DMS153 (cell line): ENCODE results near the gene STOML1.
"Not testable (repeated sequence)": the region's sequence is repeated elsewhere in the genome, so short reads cannot be mapped to it uniquely, and the experiment has no call there.

Source experiments
- DNase-seq: peaks from one replicate; lab custom pipeline; 2025; lab: John Stamatoyannopoulos, UW

STOML1 gene

DNA sequence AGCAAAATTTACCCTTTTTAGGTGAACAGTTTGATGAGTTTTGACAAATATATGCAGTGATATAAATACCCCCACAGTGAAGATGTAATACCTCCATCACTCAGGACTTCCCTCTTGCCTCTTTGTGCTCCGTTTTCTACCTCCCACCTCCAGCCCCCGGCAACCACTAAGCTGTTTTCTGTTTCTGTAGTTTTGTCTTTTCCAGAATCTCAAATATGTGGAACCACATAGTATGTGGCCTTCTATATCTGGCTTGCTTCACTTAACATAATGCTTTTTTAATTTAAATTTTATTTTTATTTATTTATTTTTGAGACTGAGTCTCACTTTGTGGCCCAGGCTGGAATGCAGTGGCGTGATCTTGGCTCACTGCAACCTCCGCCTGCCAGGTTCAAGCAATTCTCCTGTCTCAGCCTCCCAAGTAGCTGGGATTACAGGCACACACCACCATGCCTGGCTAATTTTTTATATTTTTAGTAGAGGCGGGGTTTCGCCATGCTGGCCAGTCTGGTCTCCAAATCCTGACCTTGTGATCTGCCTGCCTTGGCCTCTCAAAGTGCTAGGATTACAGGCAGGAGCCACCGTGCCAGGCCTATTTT, 31.5 kb downstream of the STOML1 start:
- DNase-seq, result not testable (repeated sequence)

DNA sequence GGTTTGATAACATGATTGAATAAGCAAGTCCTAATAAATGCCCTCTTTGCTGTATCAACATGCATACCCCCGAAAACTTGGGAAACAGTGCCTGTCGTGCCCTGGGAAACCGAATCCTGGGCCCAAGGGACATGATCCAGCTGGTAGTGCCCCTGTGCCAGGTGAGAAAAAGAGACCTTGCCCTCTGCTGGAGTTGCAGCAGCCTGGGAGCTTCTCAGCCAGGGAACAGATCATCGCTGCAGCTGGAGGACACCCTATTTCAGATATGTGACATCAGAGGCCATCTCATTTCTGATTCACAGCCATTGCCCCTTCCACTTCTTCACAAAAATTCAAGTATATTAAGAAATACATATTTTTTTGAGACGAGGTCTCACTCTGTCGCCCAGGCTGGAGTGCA, 32.3 kb downstream of the STOML1 start:
- no peak for DNase-seq

DNA sequence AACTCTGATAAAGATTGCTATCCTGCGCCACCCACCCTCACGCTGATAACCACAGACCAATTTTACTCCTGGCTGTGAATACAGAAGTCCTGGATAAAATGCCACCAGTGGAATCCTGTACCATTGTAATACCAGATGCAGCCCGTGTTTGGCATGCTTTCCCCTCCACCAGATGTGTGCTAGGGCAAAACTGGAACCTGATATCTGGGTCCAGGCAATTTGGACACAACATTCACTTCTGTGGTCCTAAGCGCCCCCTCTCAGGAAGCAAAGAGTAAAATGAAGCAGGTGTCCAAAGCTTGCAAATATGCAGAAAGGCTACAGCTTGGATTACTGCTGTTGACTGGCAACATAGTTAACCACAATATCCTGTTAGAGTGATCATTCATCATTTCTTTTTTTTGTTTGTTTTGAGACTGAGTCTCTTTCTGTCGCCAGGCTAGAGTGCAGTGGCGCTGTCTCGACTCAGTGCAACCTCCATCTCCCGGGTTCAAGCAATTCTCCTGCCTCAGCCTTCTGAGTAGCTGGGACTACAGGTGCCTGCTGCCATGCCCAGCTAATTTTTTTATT, 33.0 kb downstream of the STOML1 start:
- peak; percentile 31 for DNase-seq

DNA sequence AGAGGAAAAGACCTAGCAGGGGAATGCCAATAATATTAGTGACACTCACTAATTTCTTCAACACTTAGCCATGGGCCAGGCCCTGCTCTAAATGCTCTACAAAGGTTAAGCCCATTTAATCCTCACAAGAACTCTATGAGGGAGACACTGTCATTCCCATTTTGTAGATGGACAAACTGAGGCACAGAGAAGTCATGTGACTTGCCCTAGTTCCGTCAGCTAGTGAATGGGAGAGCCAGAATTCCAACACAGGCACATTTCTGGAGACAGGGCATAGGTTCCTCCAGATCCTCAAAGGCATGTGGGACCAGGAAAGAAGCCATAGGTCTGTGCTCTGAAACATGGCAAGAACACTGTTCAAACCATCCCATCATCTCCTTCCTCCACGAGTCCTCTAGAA, 34.3 kb downstream of the STOML1 start:
- no peak for DNase-seq

DNA sequence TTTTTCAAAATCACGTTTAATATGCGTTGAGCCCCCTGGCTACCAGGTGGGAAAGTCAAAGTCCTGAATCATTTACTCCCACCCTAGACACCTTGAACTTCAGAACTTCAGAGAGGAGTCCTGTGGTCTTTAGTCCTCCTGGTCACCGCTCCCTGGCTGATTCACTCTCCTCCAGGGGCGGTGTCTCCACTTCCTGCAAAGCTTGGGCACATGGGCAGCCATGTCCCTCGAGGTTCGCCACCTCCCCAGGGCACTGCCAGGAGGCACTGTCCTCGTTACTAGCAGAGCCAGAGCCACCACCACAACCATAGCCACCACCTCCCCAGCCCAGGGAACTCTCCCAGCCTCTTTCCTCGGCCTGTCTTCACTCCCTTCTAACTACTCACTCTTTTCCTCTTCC, 34.8 kb downstream of the STOML1 start:
- no peak for DNase-seq

DNA sequence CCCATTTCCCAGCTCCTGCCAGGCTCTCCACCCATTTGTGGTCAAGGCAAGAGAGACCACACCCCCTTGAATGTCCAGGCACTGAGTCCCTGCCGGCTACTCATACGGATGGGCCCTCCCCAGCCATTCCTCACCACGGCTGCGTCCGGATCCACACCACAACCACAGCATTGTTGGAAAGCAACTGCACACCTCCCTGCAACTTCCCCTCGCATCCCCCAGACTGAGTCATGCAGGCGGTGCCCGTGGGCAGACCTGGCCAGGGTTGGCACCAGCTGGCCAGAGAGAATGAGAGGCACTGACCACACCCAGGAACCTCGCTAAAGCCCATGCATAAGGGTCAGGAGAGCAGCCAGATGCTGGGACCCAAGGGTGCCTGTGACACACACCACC, 35.4 kb downstream of the STOML1 start:
- DNase-seq, result no peak

DNA sequence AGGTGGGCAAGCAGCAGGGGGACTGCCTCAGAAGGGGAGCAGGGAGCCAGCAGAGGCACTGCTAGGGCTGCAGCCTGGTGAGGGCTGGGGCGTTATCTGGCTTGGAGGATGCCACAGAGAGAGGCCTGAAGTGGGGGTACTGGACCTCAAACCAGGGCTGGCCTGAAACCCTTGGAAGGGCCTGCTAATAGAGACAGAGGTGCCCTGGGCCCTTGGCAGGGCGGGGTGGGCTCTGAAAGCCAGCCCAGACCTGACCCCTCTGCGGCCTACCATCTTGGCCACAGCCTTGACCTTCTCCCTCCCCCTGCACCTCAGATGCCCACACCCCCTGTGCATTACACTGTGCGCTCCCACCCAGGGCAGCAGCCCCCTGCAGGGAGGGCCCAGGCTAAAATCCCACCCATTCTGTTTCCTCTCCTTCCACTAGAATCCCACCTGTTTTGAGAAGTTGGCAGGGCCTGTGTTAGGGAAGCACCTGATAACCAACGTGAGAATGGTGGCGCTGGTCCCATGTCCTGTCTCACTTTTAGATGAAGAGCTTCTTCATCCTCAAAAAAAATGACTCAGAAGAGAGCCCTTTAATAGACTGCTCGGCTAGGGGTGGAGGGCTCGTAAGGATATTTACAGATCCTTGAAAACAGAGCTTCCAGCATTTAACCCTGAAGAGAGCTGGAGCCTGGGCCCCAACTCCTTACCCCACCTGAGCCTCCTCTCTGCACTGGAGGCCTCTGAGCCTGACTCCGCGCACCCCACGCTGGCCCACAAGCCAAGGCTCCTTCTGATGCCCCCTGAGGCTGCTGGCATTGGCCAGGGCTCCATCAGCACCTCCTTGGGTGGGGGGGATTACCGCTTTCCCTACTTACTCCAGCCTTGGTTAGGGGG, 36.0 kb downstream of the STOML1 start:
- DNase-seq, result no peak

DNA sequence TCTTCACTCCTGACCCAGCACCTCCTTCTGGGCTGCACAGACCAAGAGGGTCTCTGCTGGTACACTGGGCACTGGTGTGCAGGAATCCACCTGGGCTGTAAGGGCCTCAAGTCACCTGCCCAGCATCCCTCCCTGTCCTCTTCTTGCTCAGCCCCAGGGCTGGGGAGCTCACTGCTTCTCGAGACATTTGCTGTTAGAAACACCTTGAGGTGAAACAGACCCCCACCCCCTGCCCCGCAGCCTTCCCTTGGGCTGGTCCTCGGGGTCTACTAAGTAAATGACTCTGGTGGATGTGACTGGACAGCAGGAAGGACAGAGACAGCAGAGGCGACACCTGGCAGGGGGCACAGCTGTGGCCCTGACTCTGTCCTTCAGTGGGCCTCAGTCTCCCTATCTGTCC, 36.8 kb downstream of the STOML1 start:
- DNase-seq, result no peak

DNA sequence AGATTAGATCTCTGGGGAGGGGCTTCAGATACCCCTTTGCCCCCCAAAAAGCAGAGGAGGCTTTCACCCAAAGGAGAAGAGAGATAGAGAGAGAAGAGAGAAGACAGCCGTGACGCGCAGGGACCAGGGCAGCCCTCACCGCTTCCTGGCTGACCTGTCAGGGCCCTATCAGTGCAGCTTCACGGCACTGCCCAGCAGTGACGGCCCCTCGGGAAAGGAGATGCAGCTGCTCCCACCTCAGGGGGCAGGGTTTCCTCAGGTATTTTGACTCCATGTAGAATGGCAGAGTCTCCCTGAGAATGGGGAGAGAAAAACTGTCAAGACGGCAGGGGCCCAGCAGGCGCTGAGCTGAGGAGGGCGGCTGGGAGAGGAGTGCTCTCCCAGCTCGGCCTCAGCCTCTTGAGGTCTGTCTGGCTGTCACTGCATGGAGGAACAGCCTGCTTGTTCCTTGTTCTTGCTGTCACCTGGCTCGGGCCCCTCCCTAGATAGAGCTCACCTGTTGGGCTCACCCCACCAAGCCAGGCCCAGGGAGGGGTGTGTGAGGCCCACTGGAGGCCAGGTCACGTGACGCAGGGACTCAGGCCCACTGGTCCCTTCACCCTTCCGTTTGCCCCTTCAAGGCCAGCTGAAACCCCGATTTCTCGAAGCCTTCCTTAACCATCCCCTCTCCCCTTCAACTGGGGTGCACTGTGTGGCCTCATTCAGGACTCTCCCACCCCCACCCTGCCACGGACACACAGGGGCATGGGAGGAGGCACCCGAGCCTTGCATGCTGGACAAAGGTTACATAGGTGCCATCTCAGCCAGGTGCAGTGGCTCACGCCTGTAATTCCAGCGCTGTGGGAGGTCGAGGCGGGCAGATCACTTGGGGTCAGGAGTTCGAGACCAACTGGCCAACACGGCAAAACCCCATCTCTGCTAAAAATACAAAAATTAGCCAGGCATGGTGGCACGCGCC, 37.6 kb downstream of the STOML1 start:
- DNase-seq, result no peak

DNA sequence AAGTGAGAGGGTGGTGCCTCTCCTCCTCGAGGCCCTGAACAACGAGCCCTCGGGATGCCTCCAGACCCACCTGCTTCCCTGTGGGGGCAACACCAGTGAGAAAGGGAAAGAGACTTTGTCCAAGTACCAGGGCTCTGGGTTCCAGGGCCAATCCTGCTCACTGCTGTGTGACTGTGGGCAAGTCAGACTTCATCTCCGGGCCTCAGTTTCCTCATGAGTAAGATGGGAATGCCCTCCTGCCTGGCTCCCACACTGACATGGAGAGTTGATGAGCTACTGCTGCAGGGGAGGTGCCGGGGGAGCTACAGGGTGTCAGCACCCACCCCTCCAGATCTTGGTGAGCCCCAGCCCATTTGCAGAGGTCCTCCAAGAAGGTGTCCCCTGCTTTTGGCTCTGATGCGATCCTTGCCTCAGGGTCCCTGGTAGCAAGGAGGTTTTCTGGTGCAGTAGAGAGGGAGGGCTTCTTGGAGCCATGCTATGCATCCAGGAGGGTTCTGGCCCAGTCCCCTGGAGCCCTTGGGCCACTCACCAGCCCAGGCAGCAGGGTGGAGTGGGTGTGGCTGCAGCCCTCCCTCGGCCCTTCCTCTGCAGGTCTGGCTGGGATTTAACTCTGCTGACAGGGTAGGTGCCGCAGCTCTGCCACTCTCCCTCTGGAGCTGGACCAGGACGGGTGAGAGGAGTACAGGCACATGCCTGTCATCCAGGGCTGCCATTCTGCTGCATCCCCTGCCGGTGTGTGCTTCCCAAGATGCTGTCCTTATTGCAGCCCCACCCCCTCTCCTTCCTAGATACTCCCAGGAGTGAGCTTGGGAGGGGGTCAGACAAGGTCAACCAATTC, 39.0 kb downstream of the STOML1 start:
- DNase-seq, result no peak

DNA sequence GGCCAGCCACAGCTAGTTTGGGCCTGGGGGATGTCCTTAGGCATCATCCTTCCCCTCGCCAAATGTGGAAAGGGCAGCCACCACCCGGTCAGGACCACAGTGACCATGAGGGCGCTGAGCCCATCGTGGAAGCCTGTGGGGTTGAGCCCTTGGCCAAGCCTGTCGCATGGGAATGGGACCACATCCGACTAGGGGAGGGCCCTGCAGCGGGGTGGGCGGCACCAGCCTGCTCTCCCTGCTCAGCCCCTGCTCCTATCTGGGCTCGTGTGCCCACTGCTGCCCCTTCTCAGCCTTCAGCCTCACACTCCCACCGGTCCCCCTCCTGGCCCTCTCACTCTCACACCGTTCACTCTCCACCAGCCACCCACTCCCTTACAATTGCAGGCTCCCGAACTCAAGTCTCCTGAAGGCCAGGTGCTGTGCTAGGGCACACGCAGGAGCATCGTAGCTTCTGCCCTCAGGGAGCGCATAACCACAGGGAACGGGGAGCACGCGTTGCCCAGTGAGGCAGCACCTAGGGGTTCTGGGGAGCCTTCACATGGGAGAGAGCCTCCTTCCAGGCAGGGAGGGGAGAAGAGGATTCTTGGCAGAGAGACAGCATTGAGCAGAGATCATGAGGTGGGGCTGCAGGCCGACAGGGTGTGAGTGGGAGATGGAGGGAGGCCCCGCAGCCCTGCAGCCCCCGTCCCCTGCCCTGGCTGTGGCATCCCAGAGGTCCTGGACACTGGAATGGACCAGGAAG, 39.8 kb downstream of the STOML1 start:
- no peak for DNase-seq

DNA sequence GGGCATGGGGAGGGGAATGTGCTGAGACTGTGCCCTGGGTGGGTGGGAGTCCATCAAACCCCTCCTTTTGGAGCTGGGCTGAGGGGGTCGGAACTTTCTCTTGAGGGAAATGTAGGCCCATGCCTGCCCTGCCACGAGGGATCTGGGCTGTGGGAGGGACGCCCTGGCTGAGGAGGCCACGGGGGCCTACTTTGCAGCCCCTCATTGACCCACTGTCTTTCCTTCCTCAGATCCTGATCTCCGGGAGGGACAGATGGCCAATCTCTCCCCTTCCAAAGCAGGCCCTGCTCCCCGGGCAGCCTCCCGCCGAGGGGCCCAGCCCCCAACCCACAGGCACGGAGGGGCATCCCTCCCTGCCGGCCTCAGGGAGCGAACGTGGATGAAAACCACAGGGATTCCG, 40.5 kb downstream of the STOML1 start:
- DNase-seq, result no peak

DNA sequence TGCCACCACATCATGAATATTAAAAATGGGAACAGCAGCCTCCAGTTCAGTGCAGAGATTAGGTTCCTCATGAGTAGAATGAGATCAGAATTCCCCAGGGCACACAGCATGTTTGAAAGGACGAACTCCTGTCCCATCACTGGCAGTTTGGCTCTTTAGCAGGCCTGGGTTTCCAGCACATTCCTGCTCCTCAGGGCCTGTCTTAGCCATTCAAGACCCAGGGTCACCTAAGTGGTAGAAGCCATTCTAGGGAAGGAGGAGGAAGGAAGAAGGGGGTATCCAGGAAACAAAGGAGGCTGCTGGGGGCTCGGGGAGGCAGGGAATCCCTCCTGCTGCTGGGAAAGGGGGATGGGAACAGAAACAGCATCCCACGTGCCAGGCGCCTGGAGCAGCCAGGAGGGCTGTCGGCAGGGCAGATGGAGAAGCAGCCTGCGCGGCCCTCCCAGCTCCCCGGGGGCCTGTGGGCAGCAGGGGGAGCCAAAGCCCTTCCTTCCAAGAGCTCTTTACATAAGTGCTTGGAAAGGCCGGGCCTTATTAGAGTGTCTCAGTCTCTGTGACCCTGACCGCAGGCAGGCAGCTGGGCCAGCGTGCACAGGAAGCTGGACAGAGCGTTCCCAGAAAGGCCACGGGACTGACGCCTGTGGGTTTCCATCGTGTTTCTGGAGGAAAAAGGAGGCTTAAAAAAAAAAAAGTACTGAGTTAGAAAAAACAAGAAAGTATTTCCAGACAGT, 41.1 kb downstream of the STOML1 start:
- peak; percentile 55 for DNase-seq

DNA sequence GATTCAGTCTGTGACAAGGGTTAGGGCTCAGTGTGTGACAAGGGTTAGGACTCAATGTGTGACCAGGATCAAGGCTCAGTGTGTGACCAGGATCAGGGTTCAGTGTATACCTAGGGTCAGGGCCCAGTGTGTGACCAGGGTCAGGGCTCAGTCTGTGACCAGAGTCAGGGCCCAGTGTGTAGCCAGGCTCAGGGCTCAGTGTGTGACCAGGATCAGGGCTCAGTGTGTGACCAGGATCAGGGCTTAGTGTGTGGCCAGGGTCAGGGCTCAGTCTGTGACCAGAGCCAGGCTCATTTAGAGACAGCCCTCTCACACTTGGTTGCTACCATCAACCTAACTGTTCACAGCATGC, 41.6 kb downstream of the STOML1 start:
- no peak for DNase-seq

DNA sequence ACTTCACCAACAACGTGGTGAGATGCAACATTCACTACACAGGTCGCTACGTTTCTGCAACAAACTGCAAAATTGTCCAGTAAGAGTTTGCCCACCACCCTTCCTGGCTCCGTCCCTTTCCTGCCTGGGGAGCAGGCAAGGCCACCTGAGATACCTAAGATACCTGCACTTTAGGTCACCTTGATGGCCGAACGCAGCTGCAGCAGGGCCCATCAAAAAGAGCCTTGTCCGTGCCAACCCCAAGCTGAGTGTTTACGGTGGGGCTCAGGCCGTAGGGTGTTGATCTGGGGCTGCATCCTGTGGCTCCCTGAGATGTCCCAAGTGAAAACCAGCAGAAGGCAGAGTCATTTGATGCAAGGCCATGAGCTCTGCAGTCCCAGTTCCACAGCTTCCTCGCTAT, 42.6 kb downstream of the STOML1 start:
- no peak for DNase-seq

DNA sequence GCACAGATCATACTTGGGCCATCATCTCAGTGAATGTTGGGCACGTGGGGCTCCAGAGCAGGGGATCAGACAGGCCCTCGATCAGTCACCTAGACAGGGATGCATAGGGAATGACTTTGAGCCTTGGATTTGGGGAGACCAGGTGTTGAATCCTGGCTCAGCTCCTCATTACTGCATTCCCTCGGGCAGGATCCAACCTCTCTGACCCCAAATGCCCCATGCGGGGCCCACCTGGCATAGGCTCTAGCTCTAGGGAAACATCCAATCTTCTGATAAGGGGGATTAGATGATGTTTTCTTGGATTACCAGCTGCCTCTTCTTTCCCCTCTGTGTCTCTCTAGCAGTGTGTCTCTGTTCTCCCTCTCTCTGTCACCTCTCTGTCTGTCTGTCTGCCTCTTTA, 43.1 kb downstream of the STOML1 start:
- DNase-seq, result no peak

DNA sequence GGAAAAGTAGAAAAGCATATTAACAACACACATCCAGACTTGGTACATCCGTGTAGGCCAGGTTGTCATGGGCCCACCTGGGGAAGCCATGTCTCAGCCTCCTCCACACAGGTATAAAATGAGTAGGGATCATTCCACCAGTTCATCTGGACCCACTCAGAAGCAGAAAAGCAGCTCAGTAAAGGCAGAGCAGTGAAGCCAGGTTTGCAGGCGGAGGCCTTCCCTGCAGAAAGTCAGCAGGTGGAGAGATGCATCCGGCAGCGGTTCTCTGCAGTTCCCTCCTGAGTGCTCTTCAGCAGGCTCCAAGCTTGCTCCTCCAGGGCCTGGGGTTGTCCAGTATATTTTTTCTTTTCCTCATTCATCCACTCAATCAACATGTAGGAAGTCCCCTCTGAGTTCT, 43.7 kb downstream of the STOML1 start:
- no peak for DNase-seq

DNA sequence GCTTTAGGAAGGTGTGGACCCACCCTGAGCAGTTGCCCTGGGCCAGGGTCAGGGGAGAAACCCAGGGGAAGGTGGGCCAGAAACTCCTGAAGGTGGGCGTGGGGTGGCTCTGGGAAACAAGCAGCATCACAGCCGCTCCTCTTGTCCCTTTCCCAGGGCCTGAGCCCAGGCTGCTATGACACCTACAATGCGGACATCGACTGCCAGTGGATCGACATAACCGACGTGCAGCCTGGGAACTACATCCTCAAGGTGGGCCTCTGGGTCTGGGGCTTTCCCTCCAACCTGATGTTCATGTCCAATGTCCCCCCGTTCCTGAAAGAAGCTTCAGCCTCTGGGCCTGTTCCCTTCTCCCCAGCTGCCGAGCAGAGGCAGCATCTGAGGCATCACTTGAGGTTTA, 44.4 kb downstream of the STOML1 start:
- no peak for DNase-seq

DNA sequence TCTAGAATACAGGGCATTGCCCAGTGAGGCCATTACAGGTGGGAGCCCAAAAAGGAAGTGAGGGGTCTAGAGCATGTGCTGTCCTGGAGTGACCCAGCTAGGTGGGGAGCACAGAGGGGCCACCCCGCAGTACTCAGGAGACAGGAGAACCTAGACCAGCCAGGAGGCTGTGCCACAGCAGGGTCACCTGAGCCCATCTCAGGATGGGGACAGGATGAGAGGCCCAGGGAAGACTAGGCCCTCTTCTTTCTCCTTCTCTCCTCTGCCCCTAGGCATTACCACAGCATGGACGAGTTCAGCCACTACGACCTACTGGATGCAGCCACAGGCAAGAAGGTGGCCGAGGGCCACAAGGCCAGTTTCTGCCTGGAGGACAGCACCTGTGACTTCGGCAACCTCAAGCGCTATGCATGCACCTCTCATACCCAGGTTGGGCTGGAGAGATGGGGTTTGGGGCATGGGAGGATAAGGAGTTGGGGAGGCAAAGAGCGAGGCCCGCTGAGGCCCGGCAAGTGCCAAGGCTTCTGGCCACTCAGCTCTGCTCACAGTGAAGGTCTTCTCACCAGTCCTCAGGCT, 45.2 kb downstream of the STOML1 start:
- DNase-seq, result no peak
